Endothelial cell (in vitro differentiated cells): Measurements from ENCODE around the gene DAD1. TPM values are rescaled to one million over a fixed set of nuclear protein-coding genes. Genes with fewer than 3 reads are reported as not detected.
A peak's percentile ranks its signal among the peaks of the same experiment; 100 is the strongest.

Experiments
- DNase-seq: peaks from one replicate; pipeline ENCODE4 v3.0.0; 2021; ENCODE audit warnings: low spot score
- H3K27ac Mint-ChIP-seq: one replicate; pipeline ENCODE4 v1.8.0; 2021; ENCODE audit warnings: mixed read lengths, inconsistent platforms; ENCODE audit not compliant: unreplicated experiment
- H3K27me3 Mint-ChIP-seq: one replicate; pipeline ENCODE4 v1.8.0; 2021; ENCODE audit warnings: mild to moderate bottlenecking, moderate library complexity, mixed read lengths, inconsistent platforms; ENCODE audit not compliant: unreplicated experiment
- H3K36me3 Mint-ChIP-seq: one replicate; pipeline ENCODE4 v1.8.0; 2021; ENCODE audit warnings: mild to moderate bottlenecking, low read depth, mixed read lengths, inconsistent platforms; ENCODE audit not compliant: unreplicated experiment
- H3K4me1 Mint-ChIP-seq: one replicate; pipeline ENCODE4 v1.8.0; 2021; ENCODE audit warnings: mild to moderate bottlenecking, mixed read lengths, inconsistent platforms; ENCODE audit not compliant: unreplicated experiment
- H3K4me3 Mint-ChIP-seq: one replicate; pipeline ENCODE4 v1.8.0; 2021; ENCODE audit warnings: mild to moderate bottlenecking, mixed read lengths, inconsistent platforms; ENCODE audit not compliant: unreplicated experiment
- H3K9me3 Mint-ChIP-seq: one replicate; pipeline ENCODE4 v1.8.0; 2021; ENCODE audit warnings: mixed read lengths, inconsistent platforms; ENCODE audit not compliant: unreplicated experiment
- CTCF ChIP-seq: fragments of 200-600 bp; sonication (generic); IDR thresholded peaks from one replicate; pipeline ENCODE4 v1.5.0; 2021; ENCODE audit warnings: antibody characterized with exemption; ENCODE audit not compliant: unreplicated experiment
- total RNA-seq: library from RNA; stranded (reverse); fragmentation: NEBNext Ultra II Directional; extraction: Animal tissue kit (Norgen Biotek cat#: 25700); gene quantifications from one replicate; pipeline ENCODE4 v1.2.1, GENCODE V29; 2021; ENCODE audit not compliant: unreplicated experiment

The DAD1 gene
- total RNA-seq, 1 donor from 2014 or later, result 250 TPM

GRCh38 chr14:22614240-22614799, 25.3 kb upstream of the DAD1 start:
- TF ChIP-seq CTCF, result no peak
- Mint-ChIP-seq H3K27me3 (peaks cover 4% of the 10 kb centered on the region), H3K27ac (no peak overlapping the region), H3K4me3 (no peak overlapping the region), H3K4me1 (peaks cover 28% of the 10 kb centered on the region), H3K9me3 (no peaks in the 10 kb centered on the region), H3K36me3 (peaks cover 35% of the 10 kb centered on the region)
- no peak for DNase-seq

GRCh38 chr14:22613736-22614239, 24.8 kb upstream of the DAD1 start:
- no peak for DNase-seq
- H3K4me3 Mint-ChIP-seq, result no peak overlapping the region

GRCh38 chr14:22613106-22613695, 24.2 kb upstream of the DAD1 start:
- peak overlapping the region; percentile 62 for H3K4me3 Mint-ChIP-seq
- H3K4me1 Mint-ChIP-seq, result peaks cover 28% of the 10 kb centered on the region
- TF ChIP-seq CTCF, result no peak
- H3K9me3 Mint-ChIP-seq, result no peaks in the 10 kb centered on the region
- no peak for DNase-seq
- H3K36me3 Mint-ChIP-seq, result peaks cover 36% of the 10 kb centered on the region
- peaks cover 4% of the 10 kb centered on the region for H3K27me3 Mint-ChIP-seq
- H3K27ac Mint-ChIP-seq, result peak overlapping the region; percentile 61

More at GRCh38 chr14:22613736-22614239, 24.8 kb upstream of the DAD1 start:
- Mint-ChIP-seq H3K27ac (peak overlapping the region; percentile 61), H3K36me3 (peaks cover 36% of the 10 kb centered on the region), H3K9me3 (no peaks in the 10 kb centered on the region), H3K27me3 (peaks cover 4% of the 10 kb centered on the region), H3K4me1 (peaks cover 28% of the 10 kb centered on the region)
- TF ChIP-seq CTCF, result no peak

GRCh38 chr14:22610931-22611330, 21.9 kb upstream of the DAD1 start:
- Mint-ChIP-seq H3K36me3 (peaks cover 52% of the 10 kb centered on the region), H3K4me1 (peaks cover 28% of the 10 kb centered on the region), H3K4me3 (no peak overlapping the region), H3K27me3 (peaks cover 2% of the 10 kb centered on the region), H3K27ac (no peak overlapping the region), H3K9me3 (no peaks in the 10 kb centered on the region)
- no peak for DNase-seq
- no peak for TF ChIP-seq CTCF

- no peak overlapping the region for H3K27ac Mint-ChIP-seq
- H3K4me3 Mint-ChIP-seq, result peak overlapping the region; percentile 26
- peaks cover 68% of the 10 kb centered on the region for H3K36me3 Mint-ChIP-seq
- no peaks in the 10 kb centered on the region for H3K9me3 Mint-ChIP-seq
- no peak for TF ChIP-seq CTCF
- no peak for DNase-seq
- peaks cover 12% of the 10 kb centered on the region for H3K4me1 Mint-ChIP-seq
- H3K27me3 Mint-ChIP-seq, result peaks cover 6% of the 10 kb centered on the region
Measured at GRCh38 chr14:22607291-22607690, 18.3 kb upstream of the DAD1 start.
